Measurements from ENCODE around the gene KRTAP9-9. TPM values are rescaled to one million over a fixed set of nuclear protein-coding genes. Genes with fewer than 3 reads are reported as not detected.
A peak's percentile ranks its signal among the peaks of the same experiment; 100 is the strongest.
"Not testable (repeated sequence)": the region's sequence is repeated elsewhere in the genome, so short reads cannot be mapped to it uniquely, and the experiment has no call there.

KRTAP9-9 gene
- total and polyA plus RNA-seq, 2 donors from 2014 or later, result not detected

GRCh38 chr17:41215681-41216080, 39.5 kb upstream of the KRTAP9-9 start:
- no peaks in the 10 kb centered on the region for H3K4me1 ChIP-seq (ENCODE audit: control insufficient read depth in 2 of 3, insufficient read depth in 2 of 3, low read depth in 1 of 3, low read length in 3 of 3)
- no peak overlapping the region for H3K9ac ChIP-seq (ENCODE audit: low read length in 3 of 3)
- intact Hi-C loops (cut with DNase I), result no loop called here
- H3K9me3 ChIP-seq (ENCODE audit: control insufficient read depth in 2 of 3, insufficient read depth in 1 of 3, low read length in 3 of 3), result no peaks in the 10 kb centered on the region
- TF ChIP-seq CTCF (IDR thresholded peaks at IDR 0.05; ENCODE audit: borderline replicate concordance, extremely low read depth, insufficient read depth), result no peak
- DNase-seq, result no peak
- no peaks in the 10 kb centered on the region for H3K27me3 ChIP-seq (ENCODE audit: control insufficient read depth, insufficient read depth, low read length)
- H3K36me3 ChIP-seq (ENCODE audit: control insufficient read depth in 2 of 3, insufficient read depth in 3 of 3, low read length in 3 of 3), result no peaks in the 10 kb centered on the region
- no peak overlapping the region for H3K4me3 ChIP-seq (ENCODE audit: low read length in 3 of 3)
- FAIRE-seq, result no peak
- H3K27ac ChIP-seq (ENCODE audit: low read depth in 2 of 2, low read length in 2 of 2), result no peak overlapping the region

- TF ChIP-seq CTCF (IDR thresholded peaks at IDR 0.05; ENCODE audit: borderline replicate concordance, extremely low read depth, insufficient read depth), result no peak
- H3K27me3 ChIP-seq (ENCODE audit: control insufficient read depth, insufficient read depth, low read length), result no peaks in the 10 kb centered on the region
- intact Hi-C loops (cut with DNase I), result no loop called here
Observed at GRCh38 chr17:41223821-41224220, 31.4 kb upstream of the KRTAP9-9 start.

GRCh38 chr17:41226051-41226450, 29.1 kb upstream of the KRTAP9-9 start:
- intact Hi-C loops (cut with DNase I), result no loop called here
- Histone ChIP-seq H3K9ac (ENCODE audit: low read length in 3 of 3) (no peak overlapping the region), H3K4me3 (ENCODE audit: low read length in 3 of 3) (no peak overlapping the region), H3K9me3 (ENCODE audit: control insufficient read depth in 2 of 3, insufficient read depth in 1 of 3, low read length in 3 of 3) (no peaks in the 10 kb centered on the region), H3K27ac (ENCODE audit: low read depth in 2 of 2, low read length in 2 of 2) (no peak overlapping the region), H3K4me1 (ENCODE audit: control insufficient read depth in 2 of 3, insufficient read depth in 2 of 3, low read depth in 1 of 3, low read length in 3 of 3) (no peaks in the 10 kb centered on the region), H3K27me3 (ENCODE audit: control insufficient read depth, insufficient read depth, low read length) (no peaks in the 10 kb centered on the region), H3K36me3 (ENCODE audit: control insufficient read depth in 2 of 3, insufficient read depth in 3 of 3, low read length in 3 of 3) (no peaks in the 10 kb centered on the region)
- FAIRE-seq (no peak), DNase-seq (no peak)
- TF ChIP-seq CTCF (IDR thresholded peaks at IDR 0.05; ENCODE audit: borderline replicate concordance, extremely low read depth, insufficient read depth), result no peak

More at GRCh38 chr17:41223821-41224220, 31.4 kb upstream of the KRTAP9-9 start:
- FAIRE-seq (no peak), DNase-seq (no peak)
- no peak overlapping the region for H3K4me3 ChIP-seq (ENCODE audit: low read length in 3 of 3)
- H3K9me3 ChIP-seq (ENCODE audit: control insufficient read depth in 2 of 3, insufficient read depth in 1 of 3, low read length in 3 of 3), result no peaks in the 10 kb centered on the region
- no peaks in the 10 kb centered on the region for H3K4me1 ChIP-seq (ENCODE audit: control insufficient read depth in 2 of 3, insufficient read depth in 2 of 3, low read depth in 1 of 3, low read length in 3 of 3)
- H3K36me3 ChIP-seq (ENCODE audit: control insufficient read depth in 2 of 3, insufficient read depth in 3 of 3, low read length in 3 of 3), result no peaks in the 10 kb centered on the region
- no peak overlapping the region for H3K27ac ChIP-seq (ENCODE audit: low read depth in 2 of 2, low read length in 2 of 2)
- H3K9ac ChIP-seq (ENCODE audit: low read length in 3 of 3), result no peak overlapping the region

GRCh38 chr17:41226598-41227095, 28.5 kb upstream of the KRTAP9-9 start, which contains the start of gene KRTAP9-2:
TSS of gene KRTAP9-2 (plus strand) at chr17:41226648. CDS start at chr17:41226655, 7 bp downstream.
- intact Hi-C loops (cut with DNase I), result not testable (repeated sequence)

More at GRCh38 chr17:41226598-41227095, 28.5 kb upstream of the KRTAP9-9 start, which contains the start of gene KRTAP9-2:
- not testable (repeated sequence) for H3K9ac ChIP-seq (ENCODE audit: low read length in 3 of 3); H3K27me3 ChIP-seq (ENCODE audit: control insufficient read depth, insufficient read depth, low read length); H3K9me3 ChIP-seq (ENCODE audit: control insufficient read depth in 2 of 3, insufficient read depth in 1 of 3, low read length in 3 of 3); H3K27ac ChIP-seq (ENCODE audit: low read depth in 2 of 2, low read length in 2 of 2); H3K4me3 ChIP-seq (ENCODE audit: low read length in 3 of 3); H3K36me3 ChIP-seq (ENCODE audit: control insufficient read depth in 2 of 3, insufficient read depth in 3 of 3, low read length in 3 of 3); FAIRE-seq; H3K4me1 ChIP-seq (ENCODE audit: control insufficient read depth in 2 of 3, insufficient read depth in 2 of 3, low read depth in 1 of 3, low read length in 3 of 3)
- DNase-seq, result peak in 1 of 5 donors; percentile 53

All from kidney (tissue), 14 donors.